Effector CD8-positive, alpha-beta T cell (primary cell): ENCODE results near the gene VASP.

ENCODE experiments used
- DNase-seq: peaks from one replicate; lab custom pipeline; 2025; lab: John Stamatoyannopoulos, UW

Gene VASP

DNA sequence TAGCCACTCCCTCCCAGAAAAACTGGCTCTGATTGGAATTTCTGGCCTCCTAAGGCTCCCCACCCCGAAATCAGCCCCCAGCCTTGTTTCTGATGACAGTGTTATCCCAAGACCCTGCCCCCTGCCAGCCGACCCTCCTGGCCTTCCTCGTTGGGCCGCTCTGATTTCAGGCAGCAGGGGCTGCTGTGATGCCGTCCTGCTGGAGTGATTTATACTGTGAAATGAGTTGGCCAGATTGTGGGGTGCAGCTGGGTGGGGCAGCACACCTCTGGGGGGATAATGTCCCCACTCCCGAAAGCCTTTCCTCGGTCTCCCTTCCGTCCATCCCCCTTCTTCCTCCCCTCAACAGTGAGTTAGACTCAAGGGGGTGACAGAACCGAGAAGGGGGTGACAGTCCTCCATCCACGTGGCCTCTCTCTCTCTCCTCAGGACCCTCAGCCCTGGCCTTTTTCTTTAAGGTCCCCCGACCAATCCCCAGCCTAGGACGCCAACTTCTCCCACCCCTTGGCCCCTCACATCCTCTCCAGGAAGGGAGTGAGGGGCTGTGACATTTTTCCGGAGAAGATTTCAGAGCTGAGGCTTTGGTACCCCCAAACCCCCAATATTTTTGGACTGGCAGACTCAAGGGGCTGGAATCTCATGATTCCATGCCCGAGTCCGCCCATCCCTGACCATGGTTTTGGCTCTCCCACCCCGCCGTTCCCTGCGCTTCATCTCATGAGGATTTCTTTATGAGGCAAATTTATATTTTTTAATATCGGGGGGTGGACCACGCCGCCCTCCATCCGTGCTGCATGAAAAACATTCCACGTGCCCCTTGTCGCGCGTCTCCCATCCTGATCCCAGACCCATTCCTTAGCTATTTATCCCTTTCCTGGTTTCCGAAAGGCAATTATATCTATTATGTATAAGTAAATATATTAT is 33.3 kb upstream of the VASP start:
- peak; percentile 95 for DNase-seq

DNA sequence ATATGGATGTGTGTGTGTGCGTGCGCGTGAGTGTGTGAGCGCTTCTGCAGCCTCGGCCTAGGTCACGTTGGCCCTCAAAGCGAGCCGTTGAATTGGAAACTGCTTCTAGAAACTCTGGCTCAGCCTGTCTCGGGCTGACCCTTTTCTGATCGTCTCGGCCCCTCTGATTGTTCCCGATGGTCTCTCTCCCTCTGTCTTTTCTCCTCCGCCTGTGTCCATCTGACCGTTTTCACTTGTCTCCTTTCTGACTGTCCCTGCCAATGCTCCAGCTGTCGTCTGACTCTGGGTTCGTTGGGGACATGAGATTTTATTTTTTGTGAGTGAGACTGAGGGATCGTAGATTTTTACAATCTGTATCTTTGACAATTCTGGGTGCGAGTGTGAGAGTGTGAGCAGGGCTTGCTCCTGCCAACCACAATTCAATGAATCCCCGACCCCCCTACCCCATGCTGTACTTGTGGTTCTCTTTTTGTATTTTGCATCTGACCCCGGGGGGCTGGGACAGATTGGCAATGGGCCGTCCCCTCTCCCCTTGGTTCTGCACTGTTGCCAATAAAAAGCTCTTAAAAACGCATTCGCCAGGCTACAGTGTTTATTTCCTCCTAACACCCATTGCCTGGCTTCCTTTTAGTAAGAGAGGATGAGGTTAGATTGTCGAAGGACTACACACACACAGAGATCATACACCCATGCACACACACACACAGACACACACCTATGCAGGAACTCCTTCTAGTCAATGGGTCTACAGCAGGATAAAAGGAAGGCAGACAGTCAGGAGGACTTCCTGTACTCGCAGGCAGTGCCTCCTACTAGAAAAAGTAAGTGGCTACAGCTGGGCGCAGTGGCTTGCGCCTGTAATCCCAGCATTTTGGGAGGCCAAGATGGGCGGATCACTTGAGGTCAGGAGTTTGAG is 32.4 kb upstream of the VASP start:
- peak; percentile 95 for DNase-seq

GRCh38 chr19:45475537-45476291 is 31.6 kb upstream of the VASP start:
- peak; percentile 43 for DNase-seq

DNA sequence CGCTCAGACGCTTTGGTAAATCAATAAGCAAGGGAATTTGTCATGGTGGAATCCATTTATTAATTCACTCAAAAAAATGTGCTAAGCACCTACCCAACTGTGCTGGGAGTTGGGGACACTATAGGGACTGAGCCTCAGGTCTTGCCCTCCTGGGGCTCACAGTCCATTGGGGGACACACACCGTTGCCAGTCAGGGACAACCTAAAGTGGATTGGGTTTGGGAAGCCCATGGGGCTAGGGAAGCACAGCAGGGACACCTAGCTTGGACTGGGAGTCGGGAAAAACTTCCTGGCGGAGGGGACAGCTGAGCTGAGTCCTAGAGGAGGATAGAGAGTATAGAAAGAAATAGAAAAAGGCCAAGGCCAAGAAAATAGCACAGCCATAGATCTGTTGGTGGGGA is 31.0 kb upstream of the VASP start:
- peak; percentile 30 for DNase-seq

DNA sequence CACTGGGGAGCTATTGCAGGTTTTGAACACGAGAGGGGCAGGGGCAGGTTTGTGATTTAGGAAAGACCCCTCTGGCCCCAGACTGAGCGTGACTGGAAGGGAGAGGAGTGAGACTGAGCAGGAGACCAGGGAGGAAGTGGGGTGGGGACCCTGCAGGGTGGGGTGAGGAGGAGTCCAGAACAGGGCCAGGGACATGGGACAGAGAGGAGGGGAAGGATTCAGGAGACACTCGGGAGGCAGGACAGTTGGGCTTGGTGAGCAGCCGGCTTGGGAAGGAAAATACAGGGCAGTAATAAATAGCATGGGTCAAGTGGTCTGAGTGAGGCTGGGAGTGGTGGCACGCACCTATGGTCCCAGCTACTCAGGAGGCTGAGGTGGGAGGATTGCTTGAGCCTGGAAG is 30.1 kb upstream of the VASP start:
- no peak for DNase-seq

DNA sequence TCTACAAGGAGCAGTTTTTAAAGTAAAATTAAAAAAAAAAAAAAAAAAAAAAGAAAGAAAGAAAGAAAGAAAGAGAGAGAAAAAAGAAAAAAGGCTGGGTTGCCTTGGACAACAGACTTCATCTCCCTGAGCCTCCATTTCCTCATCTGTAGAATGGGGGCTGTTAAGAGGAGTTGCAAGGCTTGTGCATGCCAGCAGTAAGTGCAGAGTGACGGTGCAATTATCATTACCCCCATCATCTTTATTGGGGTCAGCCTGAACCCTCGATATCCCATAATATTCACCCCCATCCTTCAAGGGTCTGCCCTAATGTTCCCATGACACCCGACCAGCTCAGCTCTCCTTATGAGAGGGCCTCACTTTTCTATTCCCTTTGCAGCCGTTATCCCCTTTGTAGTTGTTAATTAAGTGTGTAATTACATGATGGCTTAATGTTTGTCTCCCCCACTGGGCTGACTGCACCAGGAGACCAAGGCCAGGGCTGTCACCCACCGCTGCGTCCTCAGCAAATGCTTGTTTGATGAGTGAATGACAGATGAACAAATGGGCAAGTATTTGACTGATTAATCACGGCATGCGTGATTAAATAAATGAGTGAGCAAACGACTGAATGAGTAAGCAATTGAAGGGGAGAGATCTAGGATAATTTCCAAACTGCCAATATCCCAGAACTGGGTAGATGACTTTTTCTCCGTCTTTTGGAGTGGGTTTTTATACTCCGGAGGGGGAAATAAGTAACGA is 29.4 kb upstream of the VASP start:
- DNase-seq, result peak; percentile 19

DNA sequence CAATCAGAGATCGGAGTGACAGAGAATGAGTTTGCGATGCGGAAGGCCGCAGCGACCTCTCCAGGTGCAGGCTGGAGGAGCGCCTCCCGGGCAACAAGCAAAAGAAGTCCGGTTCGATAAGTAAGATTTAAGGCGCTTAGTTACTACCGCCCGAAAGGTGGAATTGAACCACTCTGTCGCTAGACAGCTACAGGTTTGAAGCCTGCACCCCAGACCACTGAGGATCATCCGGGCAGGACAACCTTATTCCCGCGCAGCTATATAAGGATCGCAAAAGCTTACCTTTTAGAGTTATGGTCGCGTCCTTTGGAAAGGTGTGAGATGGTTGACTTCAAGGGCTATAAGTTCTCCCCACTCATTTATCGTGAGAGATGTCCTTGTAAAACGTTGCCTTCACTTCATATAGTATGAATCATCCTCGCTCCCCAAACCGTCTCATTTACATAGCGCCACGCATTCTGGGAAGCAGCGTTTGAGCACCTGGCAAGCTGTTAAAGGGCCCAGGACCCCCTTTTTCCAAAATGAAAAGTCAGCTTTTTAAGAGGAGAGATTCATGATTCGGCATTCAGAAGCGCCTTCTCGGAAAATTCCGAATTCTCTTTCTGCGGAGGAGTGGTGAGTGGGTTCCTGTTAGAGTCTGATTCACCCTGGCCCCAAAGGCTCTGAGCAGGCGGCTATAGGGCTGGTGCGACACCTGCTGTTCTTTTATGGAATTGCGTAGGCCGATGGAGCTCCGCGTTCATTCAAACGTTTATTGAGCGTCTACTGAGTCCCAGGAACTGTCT is 28.6 kb upstream of the VASP start:
- DNase-seq, result peak; percentile 80

DNA sequence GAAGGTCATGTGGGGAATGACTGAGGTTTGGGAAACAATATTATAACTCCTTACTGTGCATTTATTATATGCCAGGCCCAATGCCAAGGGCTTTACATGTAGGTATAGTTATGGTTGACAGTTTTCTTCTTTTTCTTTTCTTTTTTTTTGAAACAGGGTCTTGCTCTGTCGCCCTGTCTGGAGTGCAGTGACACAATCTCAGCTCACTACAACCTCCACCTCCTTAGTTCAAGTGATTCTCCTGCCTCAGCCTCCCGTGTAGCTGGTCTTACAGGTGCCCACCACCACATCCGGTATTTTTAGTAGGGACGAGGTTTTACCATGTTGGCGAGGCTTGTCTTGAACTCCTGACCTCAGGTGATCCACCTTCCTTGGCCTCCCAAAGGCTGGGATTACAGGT is 24.2 kb upstream of the VASP start:
- DNase-seq, result no peak

GRCh38 chr19:45484273-45484945 is 22.9 kb upstream of the VASP start:
- DNase-seq, result no peak

GRCh38 chr19:45485305-45486077 is 21.8 kb upstream of the VASP start:
- DNase-seq, result peak; percentile 97

DNA sequence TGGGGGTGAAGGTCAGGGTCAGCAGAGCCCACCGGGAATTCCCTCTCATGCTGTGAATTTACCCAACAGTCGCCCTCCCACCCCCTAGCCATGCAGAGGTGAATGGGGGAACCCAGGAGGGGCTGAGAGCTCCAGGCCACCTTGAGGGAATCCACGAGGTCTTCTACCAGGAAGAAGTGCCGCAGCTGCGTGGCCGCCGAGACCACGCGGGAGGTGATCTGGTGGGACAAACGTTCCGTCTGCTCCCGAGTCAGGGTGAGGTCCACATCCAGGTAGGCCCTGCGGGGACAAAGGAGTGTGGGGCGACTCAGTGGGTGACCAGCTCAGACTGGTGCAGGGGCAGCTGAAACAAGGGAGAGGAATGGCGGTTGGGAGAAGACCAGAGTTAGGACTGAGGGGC is 18.6 kb upstream of the VASP start:
- no peak for DNase-seq

DNA sequence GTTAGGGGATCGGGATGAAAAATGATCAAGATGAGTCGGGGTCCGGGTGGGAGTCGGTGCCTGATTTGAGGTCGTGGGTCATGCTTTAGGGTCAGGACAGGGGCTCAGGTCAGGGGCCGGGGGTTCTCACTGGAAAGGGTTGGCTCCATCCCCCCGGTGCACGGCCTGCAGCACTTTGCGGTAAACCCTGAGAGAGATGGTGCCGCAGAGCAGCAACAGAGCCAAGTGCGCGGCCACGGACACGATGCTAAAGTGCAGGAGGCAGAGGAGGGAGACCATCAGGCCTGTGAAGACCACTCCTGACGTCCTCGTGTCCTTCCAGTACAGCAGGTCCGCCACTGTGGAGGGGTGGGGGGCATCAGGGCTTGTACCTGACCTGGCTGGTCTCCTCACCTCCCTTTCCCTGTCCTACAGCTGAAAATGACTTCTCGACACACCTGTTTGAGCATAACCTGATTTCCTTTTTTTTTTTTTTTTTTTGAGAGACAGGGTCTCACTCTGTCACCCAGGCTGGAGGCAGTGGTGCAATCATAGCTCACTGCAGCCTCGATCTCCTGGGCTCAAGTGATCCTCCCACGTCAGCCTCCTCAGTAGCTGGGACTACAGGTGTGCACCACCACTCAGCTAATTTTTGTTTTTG is 17.9 kb upstream of the VASP start:
- no peak for DNase-seq

- no peak for DNase-seq
Observed at GRCh38 chr19:45492137-45492626, 15.1 kb upstream of the VASP start.

DNA sequence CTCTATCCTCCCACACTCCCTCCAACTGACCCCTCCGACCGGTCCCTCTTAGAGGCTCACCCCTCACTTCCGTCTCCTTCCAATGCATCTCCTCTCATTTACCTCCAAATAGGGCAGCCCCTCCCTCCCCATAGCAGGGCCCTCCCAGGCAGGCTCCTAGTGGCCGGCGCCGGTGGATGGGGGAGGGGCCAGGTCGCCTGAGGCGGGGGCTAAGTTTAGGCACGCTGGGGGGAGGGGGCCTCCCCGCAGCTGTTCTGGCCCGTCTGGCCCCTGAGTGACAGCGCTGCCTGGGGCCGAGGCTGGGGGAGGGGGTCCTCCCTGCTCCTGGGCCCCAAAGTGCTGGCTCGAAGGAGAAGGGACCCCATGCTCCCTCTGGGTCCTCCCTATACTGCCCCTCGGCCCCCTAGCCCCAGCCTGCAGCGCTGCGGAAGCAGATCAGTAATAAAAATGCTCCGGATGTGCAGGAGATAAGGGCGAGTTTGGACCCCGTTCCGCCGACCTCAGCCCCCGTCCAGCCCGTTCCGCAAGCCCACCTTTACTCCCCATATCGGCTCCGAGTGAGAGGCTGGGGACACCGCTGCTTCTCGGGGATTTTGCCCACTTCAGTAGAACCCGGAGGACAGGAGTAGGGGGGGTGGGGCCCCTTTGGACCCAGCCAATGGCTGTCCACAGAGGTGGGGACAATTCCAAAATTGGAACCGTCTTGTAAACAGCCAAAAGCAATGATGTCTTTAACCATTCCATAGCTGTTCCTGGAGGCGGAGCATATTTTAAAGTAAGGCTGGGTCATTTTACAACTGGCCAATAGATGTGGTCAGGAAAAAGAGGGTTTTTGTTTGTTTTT is 14.4 kb upstream of the VASP start:
- DNase-seq, result no peak

- no peak for DNase-seq
Observed at GRCh38 chr19:45494261-45494916, 12.9 kb upstream of the VASP start.

DNA sequence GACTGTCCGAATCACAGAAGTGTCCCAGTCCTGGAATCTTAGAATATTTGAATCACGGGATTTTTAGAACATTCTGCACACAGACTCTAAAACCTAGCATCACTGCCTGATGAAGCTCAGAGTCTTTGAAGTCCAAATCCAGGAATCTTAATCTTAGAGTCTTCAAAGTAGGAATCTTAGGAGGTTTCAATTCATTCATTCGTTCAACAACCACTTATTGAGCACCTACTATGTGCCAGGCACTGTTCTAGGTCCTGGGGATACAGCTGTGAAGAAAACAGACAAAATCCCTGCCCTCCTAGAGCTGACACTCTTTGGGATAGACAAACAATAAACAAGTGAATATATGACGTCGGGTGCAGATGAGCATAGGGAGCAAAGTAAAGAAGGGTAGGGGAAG is 12.1 kb upstream of the VASP start:
- no peak for DNase-seq

DNA sequence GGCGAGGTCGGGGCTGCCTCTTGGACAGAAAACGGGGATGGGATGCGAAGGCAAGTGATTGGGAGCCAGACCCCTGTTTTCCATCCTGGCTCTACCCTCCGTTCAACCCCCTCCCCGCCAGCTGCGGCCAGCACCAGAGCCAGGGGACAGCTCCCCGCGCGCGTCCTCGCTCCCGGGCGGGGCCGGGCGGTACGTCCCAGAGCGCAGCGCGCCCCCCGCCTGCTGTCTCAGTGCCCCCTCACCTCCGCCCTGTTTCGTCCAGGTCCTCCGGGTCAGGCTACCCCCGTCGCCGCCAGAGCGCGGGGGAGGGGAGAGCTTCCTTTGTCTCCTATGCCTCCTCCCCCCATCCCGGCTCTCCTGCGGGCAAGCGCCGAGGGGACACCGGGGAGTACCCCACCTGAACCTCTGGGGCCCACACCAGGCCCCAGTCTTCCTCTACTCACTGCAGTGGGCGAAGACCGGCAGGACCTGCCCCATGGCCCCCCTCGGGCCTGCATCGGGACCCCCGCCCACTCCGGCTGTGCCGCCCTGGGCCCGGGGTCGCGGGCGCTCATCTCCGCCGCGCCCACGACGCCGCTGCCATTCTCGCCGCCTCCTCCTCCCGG is 10.8 kb upstream of the VASP start:
- no peak for DNase-seq
